GM18511 (cell line): Measurements from ENCODE around the gene PLEKHM3.

Experiments used
- ATAC-seq: cut with Tn5 transposase; IDR thresholded peaks from one replicate; pipeline ENCODE4 v1.9.1; 2021; ENCODE audit warnings: mild to moderate bottlenecking, moderate library complexity; ENCODE audit not compliant: unreplicated experiment

The PLEKHM3 gene

DNA sequence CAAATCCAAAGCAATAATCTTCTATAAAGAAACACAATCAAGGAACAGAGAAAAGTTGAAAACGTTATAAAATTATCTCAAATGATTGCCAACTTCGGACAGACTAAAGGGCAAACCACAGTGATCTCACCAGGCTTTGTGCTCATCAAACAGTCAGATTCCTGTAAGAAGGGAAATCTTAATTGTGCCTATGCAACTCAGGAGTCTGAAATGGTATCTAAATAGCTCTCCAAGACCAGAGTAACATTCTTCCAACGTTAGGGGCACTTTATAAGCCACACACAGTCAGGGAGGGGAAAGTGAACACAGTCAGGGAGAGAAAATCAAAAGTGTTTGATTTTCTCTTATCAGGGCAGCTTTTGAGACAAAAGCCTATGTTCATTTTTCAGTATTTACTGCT, 29.4 kb downstream of the PLEKHM3 start:
- ATAC-seq: no peak

- ATAC-seq: peak; percentile 75
These were observed 32.1 kb downstream of the PLEKHM3 start for GRCh38 chr2:207993151-207993763.

- no peak for ATAC-seq
These were observed 33.4 kb downstream of the PLEKHM3 start for GRCh38 chr2:207991944-207992343.

DNA sequence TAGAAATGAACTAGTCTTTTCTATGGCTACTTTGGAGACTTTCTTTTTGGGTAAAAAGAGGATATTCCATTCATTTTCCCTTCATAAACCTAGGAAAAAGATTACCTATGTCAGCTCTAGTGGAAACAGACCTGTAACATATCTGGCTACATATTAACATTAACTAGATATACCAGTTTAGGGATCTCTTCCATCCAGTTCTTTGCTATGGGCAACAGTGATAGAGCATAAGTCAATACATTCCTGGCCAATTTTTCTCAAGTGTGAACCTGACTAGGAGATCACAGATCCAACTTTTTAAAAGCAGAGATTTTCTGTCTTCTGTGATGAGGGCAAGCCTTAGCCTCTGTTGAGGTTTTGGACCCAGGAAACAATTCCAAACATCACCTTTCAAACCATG, 34.5 kb downstream of the PLEKHM3 start:
- no peak for ATAC-seq

- no peak for ATAC-seq
These were observed 36.4 kb downstream of the PLEKHM3 start for GRCh38 chr2:207988975-207989374.

DNA sequence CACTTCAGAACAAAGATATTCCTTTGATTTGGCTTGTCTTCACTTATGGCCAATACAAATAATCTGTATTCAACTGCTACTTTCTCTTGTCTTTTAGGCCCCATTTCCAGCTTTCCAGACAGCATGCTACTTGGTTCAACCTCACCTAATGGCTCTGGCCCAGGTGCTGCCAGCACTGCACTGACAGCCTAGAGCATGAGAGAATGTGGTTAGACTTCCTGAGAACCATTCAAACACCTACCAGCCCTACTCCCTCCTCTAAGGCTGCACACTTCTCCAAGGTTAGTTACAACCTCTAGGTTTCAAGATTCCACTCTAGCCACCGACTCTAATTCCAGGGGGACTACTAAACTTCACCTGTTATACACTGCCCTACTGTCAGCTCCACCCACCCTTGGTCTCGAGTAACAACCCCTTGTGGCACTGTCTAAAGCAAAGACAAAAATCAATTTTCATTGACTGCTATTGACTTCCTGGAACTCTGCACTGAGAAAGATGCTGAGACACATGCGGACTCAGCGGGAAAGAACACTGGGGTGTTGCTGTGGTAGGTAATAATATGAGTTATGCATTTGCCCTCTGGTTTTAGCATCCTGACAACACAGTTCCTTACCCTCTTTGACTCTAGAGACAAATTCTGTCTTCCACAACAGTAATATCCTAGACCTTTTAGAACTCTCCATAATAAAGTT, 38.2 kb downstream of the PLEKHM3 start:
- ATAC-seq: no peak

DNA sequence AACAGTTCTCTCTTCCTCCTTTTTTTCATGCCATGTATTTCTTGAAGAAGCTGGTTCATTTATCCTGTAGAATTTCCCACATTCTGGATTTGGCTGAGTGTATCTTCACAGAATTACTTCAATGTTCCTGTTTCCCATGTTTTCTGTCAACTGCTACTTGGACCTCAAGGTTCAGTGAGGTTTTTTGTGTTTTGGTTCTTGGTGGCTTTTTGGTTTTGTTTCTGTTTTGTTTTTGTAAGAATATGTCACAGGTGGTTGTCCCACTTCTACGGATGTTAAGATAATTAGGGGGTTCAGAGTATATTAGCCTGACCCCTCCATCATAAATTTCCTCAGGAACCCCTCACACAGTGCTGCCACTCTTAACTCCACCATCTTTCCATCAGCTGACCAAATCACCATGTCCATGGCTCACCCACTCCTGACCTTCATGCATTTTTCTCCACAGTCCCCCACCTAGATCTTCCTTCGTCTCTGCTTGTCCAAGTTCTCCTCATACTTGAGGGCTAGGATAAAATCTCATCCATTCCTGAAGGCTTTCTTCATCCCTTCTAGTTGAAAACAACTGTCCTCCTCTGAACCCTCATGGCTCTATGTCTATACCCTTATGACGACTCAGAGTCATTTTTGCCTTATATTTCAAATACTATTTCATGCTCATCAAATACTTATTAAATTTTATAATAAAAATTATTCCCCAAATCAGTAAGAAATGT, 40.4 kb downstream of the PLEKHM3 start:
- no peak for ATAC-seq

DNA sequence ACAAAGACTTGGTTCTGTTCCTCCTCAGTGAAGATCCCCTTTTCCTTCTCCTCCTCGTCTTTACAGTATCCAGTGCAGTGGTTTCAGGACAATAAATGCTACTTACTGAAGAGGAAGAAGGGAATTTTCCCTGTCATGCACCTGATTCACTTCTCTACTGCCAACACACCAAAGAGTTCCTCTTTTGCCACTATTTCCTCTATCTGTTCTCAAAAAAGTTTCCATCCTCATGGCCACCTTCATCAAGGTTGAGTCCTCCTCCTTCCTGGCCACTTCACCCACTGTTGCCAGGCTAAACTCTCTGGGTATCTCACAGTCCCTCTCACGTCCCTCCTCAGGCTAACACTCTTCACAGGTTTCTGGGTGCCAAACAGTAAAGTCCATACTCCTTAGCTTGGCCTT, 41.7 kb downstream of the PLEKHM3 start:
- ATAC-seq: peak; percentile 81

GRCh38 chr2:207978177-207978948, 47.0 kb downstream of the PLEKHM3 start:
- no peak for ATAC-seq

GRCh38 chr2:207975921-207976320, 49.4 kb downstream of the PLEKHM3 start:
- ATAC-seq: no peak

DNA sequence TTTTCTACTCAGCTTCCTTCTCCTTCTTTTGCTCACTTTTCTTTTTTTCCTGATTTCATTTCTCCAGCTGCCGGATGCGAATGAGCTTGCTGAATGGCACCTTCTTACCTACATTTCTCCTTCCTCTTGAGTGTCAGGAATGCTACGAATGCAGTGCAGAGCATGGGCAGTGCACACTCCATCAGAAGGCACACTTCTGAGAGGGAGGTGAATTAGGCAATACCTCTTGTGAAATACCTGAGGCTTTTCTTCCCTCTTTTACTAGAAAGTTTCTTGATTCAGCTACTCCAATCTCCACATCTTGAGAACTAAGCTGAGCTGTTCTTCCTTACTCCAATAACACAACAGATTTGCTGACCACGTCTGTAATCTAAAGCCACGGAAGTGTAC, 51.1 kb downstream of the PLEKHM3 start:
- no peak for ATAC-seq

GRCh38 chr2:207970826-207971180, 54.5 kb downstream of the PLEKHM3 start:
- peak; percentile 50 for ATAC-seq

- peak; percentile 20 for ATAC-seq
These were observed 55.0 kb downstream of the PLEKHM3 start for GRCh38 chr2:207970147-207970825.

- no peak for ATAC-seq
These were observed 56.1 kb downstream of the PLEKHM3 start for GRCh38 chr2:207969249-207969648.

GRCh38 chr2:207967121-207967520, 58.2 kb downstream of the PLEKHM3 start:
- no peak for ATAC-seq

- ATAC-seq: no peak
These were observed 64.4 kb downstream of the PLEKHM3 start for GRCh38 chr2:207960911-207961310.

GRCh38 chr2:207960090-207960489, 65.2 kb downstream of the PLEKHM3 start:
- no peak for ATAC-seq

GRCh38 chr2:207956771-207957170, 68.6 kb downstream of the PLEKHM3 start:
- no peak for ATAC-seq

DNA sequence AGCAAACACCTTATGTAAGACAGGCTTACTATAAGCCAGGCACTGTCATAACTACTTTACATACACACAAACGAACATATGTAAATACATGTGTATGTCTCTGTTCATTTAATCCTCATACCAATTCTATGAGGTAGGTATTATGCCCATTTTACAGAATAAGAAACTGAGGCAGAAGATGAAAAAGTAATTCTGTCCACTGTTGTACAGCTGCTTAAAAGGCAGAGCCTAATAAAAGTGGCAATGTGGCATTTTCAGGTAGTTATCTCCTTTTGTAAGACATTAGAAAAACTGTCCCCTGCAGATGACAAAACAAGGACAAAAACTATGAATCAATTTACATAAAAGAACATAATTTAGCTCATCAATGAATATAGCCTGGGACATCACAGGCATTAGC, 69.9 kb downstream of the PLEKHM3 start:
- ATAC-seq: no peak

GRCh38 chr2:207953354-207953753, 72.0 kb downstream of the PLEKHM3 start:
- no peak for ATAC-seq
